NOMO-1 treated with dmso at 0.1 percent for 144 hours (cell line): ENCODE results near the gene FGFR1OP2.
"Not testable (repeated sequence)": the region's sequence is repeated elsewhere in the genome, so short reads cannot be mapped to it uniquely, and the experiment has no call there.

Experiments
- DNase-seq: peaks from one replicate; lab custom pipeline; 2025; ENCODE audit not compliant: unreplicated experiment; lab: John Stamatoyannopoulos, UW

FGFR1OP2 gene

DNA sequence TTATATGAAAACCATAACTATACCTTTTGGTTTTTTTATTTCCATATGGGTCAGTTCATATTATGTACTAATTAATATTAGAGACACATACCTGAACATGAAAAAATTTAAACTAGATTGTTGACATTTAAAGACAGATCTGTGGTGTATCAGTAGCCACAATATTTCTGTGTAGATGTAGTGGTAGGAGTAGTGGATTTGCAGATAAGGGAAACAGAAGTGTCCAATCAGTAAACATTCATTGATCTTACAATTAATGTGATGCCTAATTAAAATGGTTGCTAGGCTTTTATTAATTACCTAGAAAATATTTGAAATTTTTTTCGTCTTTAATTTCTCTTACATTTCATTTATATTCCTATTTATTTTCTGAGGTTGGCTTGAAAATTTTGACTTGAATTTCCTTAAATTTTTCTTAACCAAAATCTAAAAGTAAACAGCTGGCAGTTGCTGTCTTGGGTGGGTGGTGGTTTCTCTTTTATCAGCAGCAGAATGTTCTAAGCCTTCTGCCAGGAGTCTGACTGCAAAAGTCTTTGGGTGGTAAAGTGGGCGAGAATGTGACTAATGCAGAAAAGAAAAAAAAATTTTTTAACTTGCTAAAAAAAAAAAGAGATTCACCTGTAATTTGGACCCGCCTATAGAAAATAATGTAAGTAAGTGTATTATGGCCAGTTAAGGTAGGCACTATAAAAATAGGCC, 2.4 kb downstream of the FGFR1OP2 start:
- no peak for DNase-seq

GRCh38 chr12:26941215-26941594, 2.9 kb downstream of the FGFR1OP2 start:
- DNase-seq, result no peak

DNA sequence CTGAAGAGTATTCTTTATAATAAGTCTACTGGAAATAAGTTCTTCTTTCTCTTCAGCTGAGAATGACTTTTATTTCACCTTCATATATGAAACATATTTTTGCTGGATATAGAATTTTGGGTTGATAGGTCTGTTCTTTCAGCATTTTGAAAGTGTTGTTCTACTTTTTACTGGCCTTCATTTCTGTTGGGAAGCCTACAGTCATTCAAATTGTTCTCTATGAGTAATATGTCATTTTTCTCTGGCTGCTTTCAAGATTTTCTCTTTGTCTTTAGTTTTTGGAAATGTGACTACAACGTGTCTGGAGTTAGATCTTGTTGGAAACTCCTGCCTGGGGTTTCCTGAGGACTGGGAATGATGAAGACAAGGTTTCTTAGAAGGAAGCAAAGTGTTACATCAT, 10.0 kb downstream of the FGFR1OP2 start:
- DNase-seq, result no peak

DNA sequence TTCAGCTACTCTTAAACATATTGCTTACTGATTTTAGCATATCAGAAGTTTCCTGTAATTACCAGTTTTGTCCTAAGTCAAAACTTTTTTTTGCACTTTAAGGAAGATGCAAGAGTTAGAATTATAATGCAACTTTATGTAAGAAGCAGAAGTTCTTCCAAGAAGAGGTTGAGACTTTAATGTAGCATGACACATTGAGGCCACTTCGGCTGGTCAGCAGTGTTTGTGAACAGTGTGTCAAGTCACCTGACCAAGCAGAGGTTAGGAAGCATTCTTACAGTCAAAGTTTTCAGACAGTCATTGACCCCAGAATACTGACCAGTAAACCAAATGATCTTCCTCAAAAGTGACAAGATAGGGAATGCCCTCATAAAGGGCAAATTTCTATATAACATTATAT, 15.2 kb downstream of the FGFR1OP2 start:
- no peak for DNase-seq

DNA sequence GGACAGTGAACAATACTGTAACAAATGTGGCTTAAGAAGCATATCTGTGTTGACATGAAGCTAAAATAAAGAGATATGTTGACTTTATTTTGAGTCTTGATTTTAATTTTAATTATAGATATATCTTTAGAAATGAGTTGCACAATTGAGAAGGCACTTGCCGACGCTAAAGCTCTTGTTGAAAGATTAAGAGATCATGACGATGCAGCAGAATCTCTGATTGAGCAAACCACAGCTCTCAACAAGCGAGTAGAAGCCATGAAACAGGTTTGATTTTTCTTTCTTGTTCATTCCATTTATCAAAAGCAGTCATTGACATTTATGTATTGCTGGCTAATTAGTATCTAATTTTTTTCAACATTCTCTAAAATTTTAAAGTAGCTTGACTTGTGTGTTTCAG, 15.8 kb downstream of the FGFR1OP2 start:
- peak; percentile 13 for DNase-seq

- not testable (repeated sequence) for DNase-seq
Observed at GRCh38 chr12:26961391-26961790, 23.1 kb downstream of the FGFR1OP2 start.

DNA sequence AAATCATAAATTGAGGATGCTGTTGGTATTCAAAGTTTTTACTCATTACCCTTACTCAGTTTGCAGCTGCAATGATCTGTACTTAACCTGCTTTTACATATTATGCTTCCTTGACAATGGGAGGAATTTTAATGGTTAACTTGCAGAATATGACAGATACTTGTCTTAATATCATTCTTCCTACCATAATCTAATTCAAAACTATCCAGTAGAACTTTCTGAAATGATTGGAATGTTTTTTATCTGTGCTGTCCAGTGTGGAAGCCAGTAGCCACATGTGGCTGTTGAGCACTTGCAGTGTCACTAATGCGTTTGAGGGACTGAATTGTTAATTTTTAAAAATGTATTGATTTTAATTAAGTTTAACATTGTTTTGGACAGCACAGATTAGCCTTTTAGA, 23.5 kb downstream of the FGFR1OP2 start:
- DNase-seq, result no peak

- DNase-seq, result no peak
Observed at GRCh38 chr12:26963413-26963812, 25.1 kb downstream of the FGFR1OP2 start.

DNA sequence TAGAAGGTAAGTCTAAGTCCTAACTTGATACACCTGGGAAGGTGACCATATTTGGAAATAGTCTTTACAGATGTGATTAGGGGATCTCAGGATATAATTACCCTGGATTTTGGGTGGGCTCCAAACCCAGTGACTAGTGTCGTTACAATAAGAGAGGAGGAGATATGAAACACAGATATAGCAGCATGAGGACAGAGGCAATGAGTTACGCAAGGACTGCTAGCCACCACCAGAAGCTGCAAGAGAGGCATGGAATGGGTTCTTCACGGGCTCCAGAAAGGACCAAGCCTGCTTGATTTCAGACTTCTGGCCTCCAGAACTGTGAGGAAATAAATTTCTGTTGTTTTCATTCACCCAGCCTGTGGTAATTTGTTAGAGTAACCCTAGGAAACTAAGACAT, 28.6 kb downstream of the FGFR1OP2 start:
- DNase-seq, result no peak

GRCh38 chr12:26970136-26970535, 31.9 kb downstream of the FGFR1OP2 start:
- DNase-seq, result no peak

GRCh38 chr12:26971963-26972362, 33.7 kb downstream of the FGFR1OP2 start:
- DNase-seq, result no peak

GRCh38 chr12:26976687-26977086, 38.4 kb downstream of the FGFR1OP2 start:
- no peak for DNase-seq

DNA sequence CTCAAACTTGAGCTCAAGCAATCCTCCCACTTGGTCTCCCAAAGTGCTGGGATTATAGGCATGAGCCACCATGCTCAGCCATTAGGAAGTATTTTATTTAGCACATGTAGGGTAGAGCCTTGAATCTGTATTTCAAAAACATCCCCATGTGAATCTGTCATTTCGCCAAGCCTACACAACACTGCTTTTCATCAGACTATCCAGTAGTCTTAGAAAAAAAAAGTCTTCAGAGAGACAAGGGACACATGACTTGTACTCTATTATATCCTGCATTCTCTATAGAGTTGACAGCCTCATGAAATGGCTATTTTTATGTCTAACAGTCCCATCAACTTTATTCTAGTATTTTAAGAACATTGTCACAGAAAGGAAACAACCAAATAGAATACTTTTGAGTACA, 40.5 kb downstream of the FGFR1OP2 start:
- DNase-seq, result no peak

- no peak for DNase-seq
Observed at GRCh38 chr12:26979733-26980132, 41.5 kb downstream of the FGFR1OP2 start.

DNA sequence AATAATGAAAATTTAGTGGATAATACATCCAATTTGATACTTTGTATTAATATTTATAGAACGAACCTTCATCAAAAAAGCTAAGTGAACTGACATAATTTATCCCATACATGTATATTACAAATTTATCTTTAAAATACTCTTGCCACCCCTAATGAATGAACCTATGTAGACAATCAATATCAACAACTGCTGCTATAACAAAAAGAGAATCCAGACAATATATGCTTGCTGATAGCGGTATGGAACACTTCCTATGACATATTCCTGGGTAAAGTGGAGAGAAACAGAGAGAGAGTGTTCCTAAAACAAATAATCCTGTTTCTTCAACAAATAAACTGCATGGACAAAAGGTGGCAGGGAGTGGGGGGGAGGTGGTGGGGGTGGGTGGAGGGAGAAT, 44.6 kb downstream of the FGFR1OP2 start:
- DNase-seq, result no peak

DNA sequence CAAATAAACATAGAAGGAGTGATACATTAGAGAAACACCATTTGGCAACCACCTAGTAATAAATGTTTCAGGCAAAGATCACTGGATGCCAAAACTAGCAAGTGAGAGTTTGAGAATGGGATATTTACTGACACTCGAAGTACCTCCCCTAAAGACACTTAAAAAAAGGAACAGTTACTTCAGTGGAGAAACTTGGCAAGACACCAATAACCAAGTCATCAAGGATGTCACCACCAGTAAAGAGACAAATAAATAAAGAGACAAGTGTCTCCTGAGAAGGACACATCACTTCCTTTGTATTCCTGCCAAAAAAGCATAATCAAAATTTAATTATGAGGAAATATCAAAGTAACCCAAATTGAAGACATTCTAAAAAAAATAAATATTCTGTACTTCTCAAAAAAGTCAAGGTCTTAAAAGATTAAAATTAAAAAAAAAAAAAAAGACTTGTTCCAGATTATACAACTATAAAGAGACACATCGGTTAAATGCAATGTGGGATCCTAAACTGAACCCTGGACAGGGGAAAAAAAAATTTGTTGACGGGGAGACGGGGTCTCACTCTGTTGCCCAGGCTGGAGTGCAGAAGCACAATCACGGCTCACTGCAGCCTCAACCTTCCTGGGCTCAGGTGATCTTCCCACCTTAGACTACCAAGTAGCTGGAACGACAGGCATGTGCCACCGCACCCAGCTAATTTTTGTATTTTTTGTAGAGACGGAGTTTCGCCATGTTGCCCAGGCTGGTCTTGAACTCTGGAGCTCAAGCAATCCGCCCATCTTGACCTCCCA, 49.6 kb downstream of the FGFR1OP2 start:
- no peak for DNase-seq

- no peak for DNase-seq
Observed at GRCh38 chr12:26988703-26989102, 50.4 kb downstream of the FGFR1OP2 start.

DNA sequence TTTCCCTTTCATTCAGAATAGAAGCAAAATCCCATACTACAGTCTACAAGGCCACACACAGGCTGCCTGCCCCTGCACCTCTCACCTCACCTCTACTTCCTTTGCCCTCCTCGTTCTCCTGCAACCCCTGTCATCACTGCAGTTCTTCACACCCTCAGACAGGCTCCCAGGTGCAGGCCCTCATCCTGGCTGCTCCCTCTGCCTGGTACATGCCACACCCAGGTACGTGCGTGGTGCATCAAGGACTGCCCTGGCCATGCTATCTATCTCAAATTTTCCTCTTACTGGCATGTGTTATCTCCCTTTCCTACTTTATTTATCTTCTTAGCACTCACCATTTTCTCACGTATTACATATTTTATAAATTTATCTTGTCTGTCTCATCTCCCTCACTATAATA, 51.6 kb downstream of the FGFR1OP2 start:
- no peak for DNase-seq

DNA sequence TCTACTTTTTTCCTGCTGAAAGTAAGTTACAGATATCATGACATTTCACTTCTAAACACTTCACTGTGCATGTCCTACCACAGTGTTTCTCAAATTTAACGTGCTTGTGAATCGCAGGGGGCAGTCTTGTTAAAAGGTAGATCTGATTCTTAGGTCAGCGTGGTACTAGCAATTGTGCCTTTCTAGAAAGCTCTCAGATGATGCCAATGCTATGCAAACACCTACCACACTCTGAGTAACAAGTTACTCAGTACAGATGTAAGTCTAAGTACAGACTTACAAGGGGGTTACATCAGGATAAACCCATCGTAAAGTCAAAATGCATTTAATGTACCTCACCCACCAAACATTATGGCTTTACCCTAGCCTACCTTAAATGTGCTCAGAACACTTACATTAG, 53.6 kb downstream of the FGFR1OP2 start:
- no peak for DNase-seq

DNA sequence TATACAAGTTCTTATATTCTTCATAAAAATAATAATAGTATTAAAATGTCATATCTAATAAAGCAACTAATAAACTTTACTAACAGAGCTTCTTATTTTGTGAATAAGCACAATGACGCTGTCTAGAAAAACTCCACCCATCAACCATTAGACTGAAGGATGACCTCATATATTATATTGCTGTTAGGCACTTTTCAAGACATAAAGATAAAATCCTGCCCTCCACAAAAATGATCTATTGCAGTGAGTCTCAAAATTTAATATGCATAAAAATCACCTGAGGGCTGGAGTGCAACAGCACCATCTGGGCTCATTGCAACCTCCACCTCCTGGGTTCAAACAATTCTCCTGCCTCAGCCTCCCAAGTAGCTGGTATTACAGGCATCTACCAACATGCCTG, 55.8 kb downstream of the FGFR1OP2 start:
- DNase-seq, result no peak

GRCh38 chr12:26995706-26996105, 57.4 kb downstream of the FGFR1OP2 start:
- DNase-seq, result no peak

DNA sequence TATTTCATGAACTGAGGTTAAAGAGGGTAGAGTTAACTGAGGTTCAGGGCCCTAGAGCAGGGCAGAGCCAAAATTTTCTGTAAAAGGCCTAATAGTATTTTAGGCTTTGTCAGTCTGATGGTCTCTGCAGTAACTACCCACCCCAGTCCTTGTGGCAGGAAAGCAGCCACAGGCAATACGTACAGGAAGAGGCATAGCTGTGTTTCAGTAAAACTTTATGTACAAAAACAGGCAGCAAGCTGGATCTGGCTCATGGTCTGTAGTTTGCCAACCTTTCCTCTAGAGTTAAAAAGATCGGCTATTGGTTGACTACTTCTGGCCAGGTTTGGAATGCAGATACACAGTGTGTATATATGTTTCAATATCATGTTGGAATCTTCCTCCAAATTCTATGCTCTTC, 58.7 kb downstream of the FGFR1OP2 start:
- DNase-seq, result no peak

- no peak for DNase-seq
Observed at GRCh38 chr12:27000961-27001360, 62.7 kb downstream of the FGFR1OP2 start.
